Measurements from ENCODE around the gene WDR81.
A peak's percentile ranks its signal among the peaks of the same experiment; 100 is the strongest.
"Not testable (repeated sequence)": the region's sequence is repeated elsewhere in the genome, so short reads cannot be mapped to it uniquely, and the experiment has no call there.

The WDR81 gene

GRCh38 chr17:1732241-1732832 is 7.8 kb downstream of the WDR81 start:
- no peak for DNase-seq

GRCh38 chr17:1732833-1733321 is 8.4 kb downstream of the WDR81 start:
- DNase-seq, result no peak

GRCh38 chr17:1733759-1734158 is 9.3 kb downstream of the WDR81 start:
- DNase-seq, result no peak

GRCh38 chr17:1735418-1735817 is 10.9 kb downstream of the WDR81 start:
- DNase-seq, result no peak

GRCh38 chr17:1735834-1736347 is 11.4 kb downstream of the WDR81 start:
- no peak for DNase-seq

- DNase-seq, result peak; percentile 54
These were observed 12.1 kb downstream of the WDR81 start for GRCh38 chr17:1736348-1737281.

- no peak for DNase-seq
These were observed 13.2 kb downstream of the WDR81 start for GRCh38 chr17:1737531-1738291.

GRCh38 chr17:1741899-1742298 is 17.4 kb downstream of the WDR81 start:
- not testable (repeated sequence) for DNase-seq

- no peak for DNase-seq
These were observed 18.0 kb downstream of the WDR81 start, which contains the start of gene SERPINF2 for GRCh38 chr17:1742371-1743087. SERPINF2 (plus strand) TSS chr17:1742871; CDS start chr17:1744996, 2,125 bp downstream.

GRCh38 chr17:1743088-1743439 is 18.6 kb downstream of the WDR81 start:
- no peak for DNase-seq

GRCh38 chr17:1744551-1745512 is 20.3 kb downstream of the WDR81 start:
- DNase-seq, result no peak

- no peak for DNase-seq
These were observed 21.1 kb downstream of the WDR81 start for GRCh38 chr17:1745513-1746020.

- no peak for DNase-seq
These were observed 22.6 kb downstream of the WDR81 start for GRCh38 chr17:1746975-1747543.

GRCh38 chr17:1750628-1751027 is 26.1 kb downstream of the WDR81 start:
- DNase-seq, result no peak

GRCh38 chr17:1752425-1753262 is 28.1 kb downstream of the WDR81 start:
- DNase-seq, result no peak

GRCh38 chr17:1753767-1754429 is 29.4 kb downstream of the WDR81 start:
- no peak for DNase-seq

GRCh38 chr17:1754430-1755112 is 30.1 kb downstream of the WDR81 start:
- no peak for DNase-seq

- DNase-seq, result no peak
These were observed 30.8 kb downstream of the WDR81 start for GRCh38 chr17:1755252-1755826.

All from EL (cell line).